Lower lobe of right lung (tissue), 2 donors: Measurements from ENCODE around the gene SHISAL2A. TPM values are rescaled to one million over a fixed set of nuclear protein-coding genes. Genes with fewer than 3 reads are reported as not detected.

Experiments used
- ATAC-seq, 2 donors: fragments of 200-7000 bp; cut with Tn5 transposase; one replicate each; pipeline ENCODE4 v1.9.1; 2020 to 2022; ENCODE audit warnings: mild to moderate bottlenecking in 2 of 2, moderate library complexity in 2 of 2
- DNase-seq: peaks from one replicate; pipeline ENCODE4 v3.0.0-alpha.2; 2020
- H3K27ac ChIP-seq: fragments of 200-600 bp; one replicate; pipeline ENCODE4 v1.8.0; 2022
- H3K27me3 ChIP-seq: fragments of 200-600 bp; one replicate; pipeline ENCODE4 v1.8.0; 2022; ENCODE audit warnings: low read depth
- H3K36me3 ChIP-seq: fragments of 200-600 bp; one replicate; pipeline ENCODE4 v1.8.0; 2022; ENCODE audit warnings: mild to moderate bottlenecking
- H3K4me1 ChIP-seq: fragments of 200-600 bp; one replicate; pipeline ENCODE4 v1.8.0; 2022
- H3K4me3 ChIP-seq: fragments of 200-600 bp; one replicate; pipeline ENCODE4 v1.8.0; 2022; ENCODE audit warnings: mild to moderate bottlenecking
- H3K9me3 ChIP-seq: fragments of 200-600 bp; one replicate; pipeline ENCODE4 v1.8.0; 2022
- intact Hi-C: fragments of 100-400 bp; cut with DNase I; formaldehyde crosslinking; loops from one replicate; pipeline ENCODE4 v1.11.0; 2022
- total RNA-seq: library from RNA; stranded (reverse); fragmentation: NEBNext Ultra II Directional; extraction: Animal tissue kit (Norgen Biotek cat#: 25700); gene quantifications from one replicate; pipeline ENCODE4 v1.2.1, GENCODE V29; 2021
- TF ChIP-seq, protein P1 (sequence below): fragments of 200-600 bp; IDR thresholded peaks from one replicate; pipeline ENCODE4 v1.8.0; 2022; ENCODE audit warnings: antibody characterized with exemption, mild to moderate bottlenecking
- donor health status: DM: no; HTN: yes; CAD: no; lungs with severe emphysema.

SHISAL2A gene
- total RNA-seq, 1 donor from 2014 or later, result 1.6 TPM

DNA sequence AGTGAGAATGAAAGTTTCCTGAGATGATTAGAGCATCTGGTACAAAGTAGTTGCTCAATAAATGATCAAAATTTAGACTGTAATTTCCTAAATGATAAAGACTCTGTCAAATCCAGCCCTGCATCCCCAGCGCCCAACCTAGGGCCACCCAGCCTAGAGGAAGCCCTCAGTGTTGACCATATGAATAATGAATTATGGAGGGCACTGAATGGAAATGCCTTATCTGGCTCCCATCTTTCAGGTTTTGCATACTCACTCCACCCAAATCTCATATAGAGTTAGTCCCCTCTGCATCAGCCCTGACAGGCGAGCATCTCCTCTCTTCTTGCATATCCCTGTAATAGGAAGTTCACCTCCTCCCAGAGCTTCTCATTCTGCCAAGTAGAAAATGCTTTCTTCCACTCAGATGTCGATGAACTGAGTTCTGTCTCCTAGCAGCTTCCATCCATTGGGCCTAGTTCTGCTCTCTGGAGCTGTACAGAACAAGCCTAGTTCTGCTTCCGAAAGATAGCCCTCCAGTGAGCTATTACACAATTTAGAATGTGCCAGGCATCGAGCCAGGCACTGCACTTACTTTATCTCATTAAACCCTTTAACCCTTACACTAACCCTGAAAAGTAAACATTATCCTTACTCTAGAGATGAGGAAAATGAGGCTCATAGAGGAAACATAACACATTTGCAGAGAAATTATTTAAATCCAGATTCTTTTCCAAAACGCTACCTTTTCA lies 44.3 kb downstream of the SHISAL2A start:
- DNase-seq (no peak), ATAC-seq (peak; percentile 77 to 80)
- intact Hi-C loops, result no loop called here
- Histone ChIP-seq H3K27ac (no peak overlapping the region), H3K9me3 (no peaks in the 10 kb centered on the region), H3K4me3 (no peak overlapping the region), H3K4me1 (peaks cover 12% of the 10 kb centered on the region), H3K36me3 (no peaks in the 10 kb centered on the region), H3K27me3 (no peaks in the 10 kb centered on the region)
- TF ChIP-seq, protein P1, sequence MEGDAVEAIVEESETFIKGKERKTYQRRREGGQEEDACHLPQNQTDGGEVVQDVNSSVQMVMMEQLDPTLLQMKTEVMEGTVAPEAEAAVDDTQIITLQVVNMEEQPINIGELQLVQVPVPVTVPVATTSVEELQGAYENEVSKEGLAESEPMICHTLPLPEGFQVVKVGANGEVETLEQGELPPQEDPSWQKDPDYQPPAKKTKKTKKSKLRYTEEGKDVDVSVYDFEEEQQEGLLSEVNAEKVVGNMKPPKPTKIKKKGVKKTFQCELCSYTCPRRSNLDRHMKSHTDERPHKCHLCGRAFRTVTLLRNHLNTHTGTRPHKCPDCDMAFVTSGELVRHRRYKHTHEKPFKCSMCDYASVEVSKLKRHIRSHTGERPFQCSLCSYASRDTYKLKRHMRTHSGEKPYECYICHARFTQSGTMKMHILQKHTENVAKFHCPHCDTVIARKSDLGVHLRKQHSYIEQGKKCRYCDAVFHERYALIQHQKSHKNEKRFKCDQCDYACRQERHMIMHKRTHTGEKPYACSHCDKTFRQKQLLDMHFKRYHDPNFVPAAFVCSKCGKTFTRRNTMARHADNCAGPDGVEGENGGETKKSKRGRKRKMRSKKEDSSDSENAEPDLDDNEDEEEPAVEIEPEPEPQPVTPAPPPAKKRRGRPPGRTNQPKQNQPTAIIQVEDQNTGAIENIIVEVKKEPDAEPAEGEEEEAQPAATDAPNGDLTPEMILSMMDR, result no peak

- no peak overlapping the region for H3K27ac ChIP-seq
- H3K36me3 ChIP-seq, result no peaks in the 10 kb centered on the region
- TF ChIP-seq, protein P1, result no peak
- peaks cover 12% of the 10 kb centered on the region for H3K4me1 ChIP-seq
- no peak overlapping the region for H3K4me3 ChIP-seq
- intact Hi-C loops, result no loop called here
- no peaks in the 10 kb centered on the region for H3K27me3 ChIP-seq
- no peak for DNase-seq
- H3K9me3 ChIP-seq, result no peaks in the 10 kb centered on the region
- ATAC-seq, result no peak
Observed at GRCh38 chr1:52679048-52679447, 46.1 kb downstream of the SHISAL2A start.

GRCh38 chr1:52679498-52679897 lies 46.5 kb downstream of the SHISAL2A start:
- Histone ChIP-seq H3K27ac (no peak overlapping the region), H3K27me3 (no peaks in the 10 kb centered on the region), H3K9me3 (no peaks in the 10 kb centered on the region), H3K36me3 (no peaks in the 10 kb centered on the region), H3K4me1 (peaks cover 12% of the 10 kb centered on the region), H3K4me3 (no peak overlapping the region)
- TF ChIP-seq, protein P1, result no peak
- no peak for DNase-seq
- intact Hi-C loops, result no loop called here
- ATAC-seq, result no peak

- TF ChIP-seq, protein P1, result no peak
- peaks cover 12% of the 10 kb centered on the region for H3K4me1 ChIP-seq
- H3K27me3 ChIP-seq, result no peaks in the 10 kb centered on the region
- H3K4me3 ChIP-seq, result no peak overlapping the region
- no peaks in the 10 kb centered on the region for H3K9me3 ChIP-seq
- DNase-seq (no peak), ATAC-seq (no peak)
- H3K36me3 ChIP-seq, result peaks cover 3% of the 10 kb centered on the region
- no peak overlapping the region for H3K27ac ChIP-seq
- intact Hi-C loops, result no loop called here
Observed at GRCh38 chr1:52680353-52680752, 47.4 kb downstream of the SHISAL2A start.

DNA sequence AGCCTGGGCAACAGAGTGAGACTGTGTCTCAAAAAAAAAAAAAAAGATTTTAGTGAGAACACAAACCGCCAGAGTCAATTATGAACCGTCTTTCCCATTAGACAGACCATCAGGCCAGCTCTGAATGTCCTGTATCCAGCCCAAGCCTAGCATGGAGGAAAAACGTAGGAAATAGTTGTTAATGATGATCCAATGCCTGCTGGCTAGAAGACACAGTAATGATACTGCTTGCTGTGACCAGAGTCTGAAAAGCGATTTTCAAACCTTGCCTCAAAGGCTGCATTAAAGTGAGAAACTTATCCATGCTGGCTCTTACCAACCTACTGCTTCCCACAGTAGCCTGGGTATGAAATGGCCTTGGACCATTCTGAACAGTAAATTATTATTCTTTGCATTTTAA lies 48.2 kb downstream of the SHISAL2A start:
- TF ChIP-seq, protein P1, result no peak
- Histone ChIP-seq H3K27ac (no peak overlapping the region), H3K36me3 (peaks cover 3% of the 10 kb centered on the region), H3K9me3 (no peaks in the 10 kb centered on the region), H3K27me3 (no peaks in the 10 kb centered on the region), H3K4me3 (no peak overlapping the region), H3K4me1 (peaks cover 12% of the 10 kb centered on the region)
- no peak for ATAC-seq
- DNase-seq, result no peak
- intact Hi-C loops, result no loop called here
